ENCODE data around the gene SH3GL3.

SH3GL3 gene, protein sequence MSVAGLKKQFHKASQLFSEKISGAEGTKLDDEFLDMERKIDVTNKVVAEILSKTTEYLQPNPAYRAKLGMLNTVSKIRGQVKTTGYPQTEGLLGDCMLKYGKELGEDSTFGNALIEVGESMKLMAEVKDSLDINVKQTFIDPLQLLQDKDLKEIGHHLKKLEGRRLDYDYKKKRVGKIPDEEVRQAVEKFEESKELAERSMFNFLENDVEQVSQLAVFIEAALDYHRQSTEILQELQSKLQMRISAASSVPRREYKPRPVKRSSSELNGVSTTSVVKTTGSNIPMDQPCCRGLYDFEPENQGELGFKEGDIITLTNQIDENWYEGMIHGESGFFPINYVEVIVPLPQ

DNA sequence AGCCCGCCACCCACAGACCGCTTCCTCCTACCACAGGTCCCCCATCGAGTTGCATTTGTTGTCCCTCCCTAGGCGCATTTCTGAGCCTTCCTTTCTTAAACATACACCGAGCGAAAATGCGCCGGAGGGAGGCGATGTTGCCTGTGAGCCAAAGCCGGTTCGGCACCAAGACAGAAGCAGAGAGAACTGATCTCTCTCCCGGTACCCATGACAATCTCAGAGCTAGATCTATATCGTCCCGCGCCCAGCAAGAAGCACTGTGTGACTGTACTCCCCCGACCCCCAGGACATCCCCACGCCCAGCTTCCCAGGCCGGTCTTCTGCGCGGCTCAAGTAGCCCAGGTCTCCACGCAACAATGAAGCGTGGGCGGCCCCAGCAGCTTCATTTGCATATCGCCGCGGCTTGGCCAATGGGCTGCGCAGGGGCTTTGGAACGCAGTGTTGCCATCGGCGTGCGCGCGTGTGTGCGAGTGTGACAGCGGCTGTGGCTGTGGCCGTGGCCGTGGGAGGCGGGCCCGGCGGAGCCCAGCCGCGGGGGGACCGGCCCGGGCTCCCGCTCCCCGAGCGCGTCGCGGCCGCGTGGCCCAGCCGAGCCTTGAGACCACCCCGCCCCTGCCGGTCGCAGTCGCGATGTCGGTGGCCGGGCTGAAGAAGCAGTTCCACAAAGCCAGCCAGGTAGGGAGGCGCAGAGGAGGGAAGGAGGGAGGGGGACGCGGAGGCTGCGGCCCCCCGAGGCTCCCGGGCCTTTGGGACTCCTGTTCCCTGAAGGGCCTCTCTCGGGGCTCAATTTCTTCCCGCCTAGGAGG is at the start of gene SH3GL3:
SH3GL3 (plus strand) TSS at position 438 of the 806 bp plus-strand sequence; CDS start at position 631, 193 bp downstream.
- no peak for DNase-seq

DNA sequence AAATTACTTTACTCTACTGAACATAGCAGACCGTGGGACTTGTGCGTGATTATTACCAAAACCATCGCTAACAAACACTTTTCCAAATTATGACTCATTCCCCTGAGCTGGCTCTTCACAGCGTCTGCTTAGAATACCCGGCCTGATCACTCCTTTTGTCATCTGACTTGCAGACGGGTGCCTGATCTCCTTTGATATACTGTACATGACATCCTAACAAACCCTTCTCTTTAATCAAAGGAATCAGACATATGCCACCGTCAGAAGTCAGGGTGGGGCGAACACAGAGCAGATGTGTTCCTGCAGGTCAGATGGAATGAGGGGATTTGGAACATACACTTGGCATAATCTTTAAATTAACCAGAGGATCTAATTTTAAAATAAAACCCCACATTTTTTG is 48.5 kb upstream of the SH3GL3 start:
- DNase-seq = no peak

- DNase-seq = no peak
Observed at GRCh38 chr15:83404121-83404520, 43.0 kb upstream of the SH3GL3 start.

DNA sequence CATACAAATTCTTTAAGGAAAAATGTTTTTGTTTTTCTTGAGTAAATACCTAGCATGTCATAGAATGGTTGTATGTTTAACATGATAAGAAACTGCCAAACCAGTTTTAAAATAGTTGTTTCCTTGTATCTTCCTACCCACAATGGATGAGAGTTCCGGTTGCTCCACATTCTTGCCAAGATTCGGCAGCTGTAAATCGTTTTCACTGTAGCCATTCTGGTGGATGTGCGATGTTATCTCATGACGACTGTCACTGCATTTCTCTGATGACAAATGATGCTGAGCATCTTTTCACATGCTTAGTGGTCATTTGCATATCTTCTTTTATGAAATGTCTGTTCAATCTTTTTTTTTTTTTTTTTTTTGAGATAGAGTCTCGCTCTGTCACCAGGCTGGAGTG is 36.6 kb upstream of the SH3GL3 start:
- no peak for DNase-seq

- no peak for DNase-seq
Observed at GRCh38 chr15:83413054-83413719, 34.0 kb upstream of the SH3GL3 start.

DNA sequence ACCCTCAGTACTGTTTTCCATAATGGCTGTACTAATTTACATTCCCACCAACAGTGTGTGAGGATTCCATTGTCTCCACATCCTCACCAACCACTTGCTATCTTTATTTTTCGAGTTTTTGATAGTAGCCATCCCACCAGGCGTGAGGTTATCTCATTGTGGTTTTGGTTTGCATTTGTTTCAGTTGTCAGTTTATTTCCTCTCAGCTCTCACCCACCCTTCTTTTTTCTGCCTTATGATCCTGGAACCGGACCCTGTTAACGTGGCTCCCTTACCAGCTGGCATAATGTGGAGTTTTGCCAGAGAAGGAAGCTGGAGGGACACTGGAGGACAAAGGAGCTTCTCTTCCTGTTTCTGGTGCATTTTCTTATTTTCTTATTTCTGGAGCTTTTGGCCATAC is 25.1 kb upstream of the SH3GL3 start:
- DNase-seq = no peak

- DNase-seq = no peak
Observed at GRCh38 chr15:83422541-83422940, 24.6 kb upstream of the SH3GL3 start.

GRCh38 chr15:83424101-83424500 is 23.0 kb upstream of the SH3GL3 start:
- DNase-seq = no peak

DNA sequence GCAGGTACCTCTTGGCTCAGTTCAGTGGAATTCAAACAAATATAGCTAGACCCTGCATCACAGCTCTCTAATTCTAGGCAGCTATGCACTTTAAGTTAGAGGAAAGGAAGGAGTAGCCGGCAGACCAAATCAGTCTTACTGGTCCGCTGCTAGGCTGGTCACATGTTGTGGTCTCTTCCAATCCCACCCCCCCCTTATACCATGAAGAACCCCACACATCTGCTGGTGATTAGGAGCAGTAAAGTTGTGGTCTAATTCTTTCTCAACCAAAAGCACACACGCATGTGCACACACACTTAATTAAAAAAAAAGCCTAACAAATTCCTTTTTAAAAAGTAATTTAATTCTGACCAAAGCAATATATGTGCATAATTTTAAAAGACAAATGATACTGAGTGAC is 16.7 kb upstream of the SH3GL3 start:
- no peak for DNase-seq

DNA sequence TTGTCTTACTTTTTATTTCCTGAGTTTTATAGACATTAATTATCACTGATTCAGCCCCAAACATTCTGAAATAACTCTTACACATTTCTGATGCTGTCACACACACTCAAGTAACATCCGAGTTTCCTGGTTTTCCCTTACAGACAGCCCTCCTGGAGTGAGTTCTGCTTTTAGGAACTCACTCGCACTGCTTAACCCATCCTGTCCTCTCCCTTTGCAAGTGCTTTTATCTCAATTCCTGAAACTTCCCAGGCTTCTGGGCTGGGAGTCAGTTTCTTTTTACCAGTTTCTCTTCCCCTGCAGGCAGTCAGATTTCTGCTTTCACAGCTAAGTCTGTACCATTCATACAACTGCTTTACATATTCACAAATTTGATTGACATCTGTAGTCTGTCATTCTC is 15.6 kb upstream of the SH3GL3 start:
- DNase-seq = no peak

GRCh38 chr15:83435202-83435601 is 11.9 kb upstream of the SH3GL3 start:
- DNase-seq = no peak

GRCh38 chr15:83435782-83436181 is 11.4 kb upstream of the SH3GL3 start:
- DNase-seq = no peak

GRCh38 chr15:83436513-83437158 is 10.5 kb upstream of the SH3GL3 start:
- DNase-seq = no peak

- no peak for DNase-seq
Observed at GRCh38 chr15:83443076-83443847, 3.9 kb upstream of the SH3GL3 start.

- DNase-seq = no peak
Observed at GRCh38 chr15:83444936-83445335, 2.2 kb upstream of the SH3GL3 start.

- DNase-seq = no peak
Observed at GRCh38 chr15:83445643-83446042, 1.5 kb upstream of the SH3GL3 start.

DNA sequence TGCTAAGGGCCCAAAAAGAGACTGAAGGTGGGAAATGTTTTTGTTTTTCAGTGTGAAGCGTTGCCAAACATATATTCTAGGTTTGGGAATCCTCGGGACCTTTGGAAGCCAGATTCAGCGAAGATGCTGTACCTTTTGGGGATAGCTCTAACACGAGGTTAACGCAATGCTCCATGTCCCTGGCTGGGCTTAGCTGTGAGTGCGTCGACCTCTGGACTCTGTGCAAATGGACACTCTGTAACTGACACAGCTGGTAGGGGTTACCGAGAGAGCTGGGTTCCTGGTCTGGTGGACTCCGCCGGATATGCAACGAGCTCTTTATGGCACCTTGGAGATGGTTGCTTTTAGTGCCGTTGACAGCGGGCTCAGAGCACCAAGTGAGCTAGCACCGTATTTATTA is 724 bp upstream of the SH3GL3 start:
- no peak for DNase-seq

DNA sequence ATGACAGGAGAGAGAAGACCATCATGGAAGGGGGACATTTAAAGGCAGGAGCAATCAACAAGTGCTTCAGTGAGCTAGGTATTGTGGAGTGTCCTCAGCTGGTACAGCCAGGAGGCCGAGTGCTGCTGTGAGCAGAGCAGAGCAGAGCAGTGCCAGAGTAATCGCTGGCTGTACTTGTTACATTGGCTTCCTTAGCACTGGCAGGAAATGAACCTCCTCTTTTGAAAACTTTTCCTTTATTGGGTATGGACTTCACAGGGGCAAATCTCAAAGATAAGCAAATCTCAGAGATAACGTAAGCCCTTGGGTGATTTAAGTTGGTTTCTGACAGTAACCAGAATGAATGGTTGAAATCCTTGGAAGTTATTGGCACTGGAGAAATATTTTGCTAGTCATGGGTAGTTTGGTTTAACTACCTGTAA is 2.1 kb downstream of the SH3GL3 start:
- DNase-seq = no peak

DNA sequence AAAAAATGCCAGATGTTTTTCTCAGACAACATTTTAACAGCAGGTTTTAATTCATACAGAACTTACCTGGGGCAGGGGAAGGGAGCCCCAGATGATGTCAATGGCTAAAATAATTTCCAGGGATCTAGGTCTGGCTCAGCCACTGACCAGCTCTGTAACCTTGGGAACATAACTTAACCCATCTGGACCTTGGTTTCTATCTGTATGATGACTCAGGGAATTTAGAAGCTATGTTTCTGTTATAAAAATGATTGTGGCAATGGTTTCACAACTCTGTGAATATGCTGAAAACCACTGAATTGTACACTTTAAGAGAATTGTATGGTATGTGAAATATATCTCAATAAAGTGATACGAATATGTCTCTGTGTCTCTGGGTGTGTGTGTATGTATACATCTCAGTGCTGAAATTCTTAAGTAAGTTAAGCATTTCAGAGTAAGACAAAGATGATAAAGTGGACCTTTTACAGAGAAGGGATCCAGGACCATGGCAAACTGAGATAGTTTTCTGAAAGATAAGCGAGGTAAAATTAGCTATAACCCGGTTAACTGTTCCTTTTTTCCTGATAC is 2.9 kb downstream of the SH3GL3 start:
- no peak for DNase-seq

DNA sequence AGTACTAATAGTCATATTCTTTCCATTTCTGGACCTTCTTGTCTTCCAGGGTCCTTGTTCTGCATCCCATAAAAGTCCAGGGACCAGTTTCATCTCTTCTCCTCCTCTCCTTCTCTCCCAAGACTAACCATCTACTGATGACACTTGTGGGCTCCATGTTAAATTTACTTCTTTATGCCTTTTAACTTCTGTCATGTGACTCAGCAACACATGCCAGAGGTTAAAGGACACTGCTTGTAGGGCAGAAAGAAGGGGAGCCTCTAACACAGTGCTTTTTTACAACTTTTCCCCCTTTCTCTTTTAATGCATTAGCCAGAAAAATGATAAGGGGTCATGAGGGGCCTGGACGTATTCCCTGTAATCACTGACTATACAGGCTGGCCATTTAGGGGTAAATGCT is 10.0 kb downstream of the SH3GL3 start:
- no peak for DNase-seq

DNA sequence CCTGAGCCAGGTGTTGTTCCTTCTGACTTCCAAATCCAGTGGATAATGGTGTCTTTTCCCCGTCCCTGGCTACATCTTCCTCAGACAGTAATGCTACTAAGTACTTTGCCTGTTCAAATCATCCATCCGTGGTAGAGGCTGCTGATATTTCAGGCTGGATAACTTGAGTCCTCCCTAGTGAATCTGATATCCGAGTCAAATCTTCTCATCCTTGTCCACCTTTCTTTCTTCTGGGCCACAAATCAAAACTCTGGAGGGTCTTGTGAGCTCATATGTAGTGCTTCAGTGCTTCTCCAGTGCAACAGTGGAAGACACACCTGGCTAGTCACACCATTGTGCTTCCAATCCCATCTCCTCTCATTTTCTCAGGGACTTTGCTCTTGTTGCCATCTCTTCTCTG is 11.2 kb downstream of the SH3GL3 start:
- DNase-seq = no peak

DNA sequence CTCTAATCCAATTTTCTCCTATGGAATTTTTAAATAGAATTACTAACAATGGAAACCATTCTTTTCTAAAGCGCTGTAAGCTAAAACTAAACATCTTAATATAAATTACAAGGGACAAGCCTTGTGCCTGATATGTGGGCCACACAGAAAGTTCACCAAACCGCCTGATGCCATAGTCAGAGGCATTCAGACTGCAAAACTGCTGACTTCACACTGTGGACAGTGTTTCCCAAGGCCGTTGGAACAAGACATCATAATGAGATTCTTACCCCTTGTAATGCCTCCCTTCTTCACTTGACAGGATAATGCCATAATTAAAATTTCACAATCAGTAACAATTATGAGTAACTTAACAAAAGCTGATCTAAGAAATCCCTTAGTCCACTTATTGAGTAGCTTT is 14.9 kb downstream of the SH3GL3 start:
- DNase-seq = no peak

Data from AML-193 (cell line).